ENCODE results near the gene PCDH9. TPM values are rescaled to one million over a fixed set of nuclear protein-coding genes. Genes with fewer than 3 reads are reported as not detected.
"Not testable (repeated sequence)": the region's sequence is repeated elsewhere in the genome, so short reads cannot be mapped to it uniquely, and the experiment has no call there.

Gene PCDH9
- total RNA-seq, 1 experiment from 2014 or later, result 0.12 TPM

DNA sequence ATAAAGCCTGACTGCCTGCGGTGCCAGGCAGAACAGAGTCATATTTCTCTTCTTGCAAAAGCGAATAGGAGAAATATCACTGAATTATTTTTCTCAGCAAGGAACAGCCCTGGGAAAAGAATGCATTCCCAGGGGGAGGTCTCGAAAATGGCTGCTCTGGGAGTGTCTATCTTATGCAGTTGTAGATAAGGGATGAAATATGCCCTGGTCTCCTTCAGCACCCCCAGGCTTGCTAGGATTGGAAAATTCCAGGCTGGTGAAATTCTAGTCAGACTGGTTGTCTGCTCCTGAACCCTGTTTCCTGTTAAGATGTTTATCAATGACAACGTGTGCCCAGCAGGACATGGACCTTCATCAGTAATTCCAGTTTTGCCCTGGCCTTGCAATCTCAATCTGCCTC lies 469.5 kb downstream of the PCDH9 start:
- not testable (repeated sequence) for DNase-seq (ENCODE audit: low read depth)

DNA sequence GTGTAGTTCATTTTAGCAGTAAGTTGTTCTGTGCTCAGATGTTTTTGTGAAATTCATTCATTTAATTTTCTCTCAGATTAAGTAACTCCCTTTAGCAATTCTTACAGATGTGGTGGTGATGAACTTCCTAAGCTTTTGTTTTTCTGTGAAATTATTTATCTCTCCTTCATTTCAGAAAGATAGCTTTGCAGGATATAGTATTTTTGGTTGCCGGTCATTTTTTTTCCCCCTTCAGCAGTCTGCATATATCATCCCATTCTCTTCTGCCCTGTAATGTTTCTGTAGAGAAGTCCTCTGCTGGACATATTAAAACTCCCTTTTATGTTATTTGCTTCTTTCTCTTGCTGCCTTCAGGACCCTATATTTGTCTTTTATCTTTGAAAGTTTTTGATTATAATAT lies 470.2 kb downstream of the PCDH9 start:
- DNase-seq (ENCODE audit: low read depth), result no peak

DNA sequence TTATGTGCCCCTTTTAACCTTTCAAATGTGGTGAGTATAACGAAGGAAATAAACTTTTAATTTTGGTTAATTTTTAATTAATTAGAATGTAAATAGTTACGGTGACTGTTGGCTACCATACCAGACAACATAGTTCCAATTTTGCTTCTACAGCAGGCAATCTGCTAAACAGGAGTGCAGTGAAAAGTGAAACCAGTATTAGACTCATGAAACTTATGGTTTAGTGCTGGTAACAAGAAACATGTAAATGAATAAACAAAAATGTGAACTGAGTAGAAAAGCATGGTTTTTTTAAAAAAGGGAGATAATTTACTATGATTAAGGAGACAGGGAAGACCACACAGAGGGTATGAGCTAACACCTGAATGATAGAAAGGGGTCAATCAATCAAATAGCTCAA lies 478.4 kb downstream of the PCDH9 start:
- DNase-seq (ENCODE audit: low read depth), result no peak

DNA sequence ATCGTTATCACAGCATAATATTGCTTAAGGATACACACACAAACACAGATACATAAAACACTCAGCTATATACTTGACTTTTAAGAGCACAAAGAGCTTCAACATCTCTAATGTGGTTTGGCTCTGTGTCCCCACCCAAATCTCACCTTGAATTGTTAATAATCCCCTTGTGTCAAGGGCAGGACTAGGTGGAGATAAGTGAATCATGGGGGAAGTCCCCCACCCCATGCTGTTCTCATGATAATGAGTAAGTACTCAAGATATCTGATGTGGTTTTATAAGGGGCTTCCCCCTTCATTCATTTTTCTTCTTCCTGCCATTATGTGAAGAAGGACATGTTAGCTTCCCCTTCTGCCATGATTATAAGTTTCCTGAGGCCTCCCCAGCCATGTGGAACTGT lies 481.4 kb downstream of the PCDH9 start:
- DNase-seq (ENCODE audit: low read depth), result no peak

DNA sequence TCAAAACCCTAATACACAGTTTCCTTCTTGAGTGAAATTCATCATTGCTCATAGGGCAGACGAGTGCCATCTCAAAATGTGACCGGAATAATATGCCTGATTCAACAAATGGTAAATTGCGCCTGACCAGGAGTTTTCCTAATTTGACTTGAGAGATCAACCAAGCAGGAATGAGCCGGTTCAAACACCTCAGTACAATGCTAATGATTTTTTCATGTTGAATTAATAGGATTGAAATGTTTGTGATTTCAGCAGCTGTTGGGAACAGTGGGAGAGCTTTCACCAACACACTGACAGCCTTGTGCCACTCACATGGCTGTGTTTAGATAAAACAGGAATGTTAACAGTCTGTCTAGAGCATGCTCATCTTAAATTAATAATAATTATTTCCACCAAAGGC lies 484.8 kb downstream of the PCDH9 start:
- no peak for DNase-seq (ENCODE audit: low read depth)

DNA sequence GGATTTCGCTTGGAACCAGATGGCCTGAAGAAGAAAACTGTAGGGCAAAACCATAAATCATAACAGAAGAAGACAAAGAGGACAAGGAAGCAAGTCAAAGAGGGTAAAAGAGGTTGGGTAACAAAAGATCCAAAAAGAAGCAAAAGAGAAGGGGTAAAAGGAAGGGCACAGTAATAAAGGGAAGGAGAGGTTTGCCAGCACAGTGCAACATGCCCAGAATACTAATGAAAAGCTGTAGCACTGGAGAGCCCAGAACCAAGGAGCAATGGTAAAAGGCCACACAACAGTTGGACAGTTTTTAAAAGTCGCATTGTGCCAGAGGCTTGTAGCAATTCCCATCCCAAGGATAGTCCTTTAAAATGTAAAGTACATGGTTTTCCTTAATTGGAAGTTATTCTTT lies 506.6 kb downstream of the PCDH9 start:
- DNase-seq (ENCODE audit: low read depth), result no peak

DNA sequence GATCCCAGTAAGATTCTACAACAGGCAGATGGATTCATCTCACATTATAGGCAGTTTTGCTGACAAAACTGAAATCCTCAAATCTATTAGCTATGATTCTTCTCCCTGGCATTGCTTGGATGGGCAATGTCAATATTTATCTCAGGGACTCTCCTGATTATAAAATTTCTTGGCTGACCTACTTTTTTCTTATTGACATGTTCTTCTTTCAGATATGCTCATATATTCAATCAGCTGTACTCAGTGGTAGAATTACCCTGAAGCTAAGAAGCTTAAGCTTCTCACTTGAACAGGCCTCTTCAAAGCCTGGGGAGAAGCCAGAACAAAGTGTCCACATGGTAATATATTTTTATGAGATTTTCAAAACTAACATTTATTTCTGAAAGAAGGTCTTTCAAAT lies 513.6 kb downstream of the PCDH9 start:
- DNase-seq (ENCODE audit: low read depth), result no peak

DNA sequence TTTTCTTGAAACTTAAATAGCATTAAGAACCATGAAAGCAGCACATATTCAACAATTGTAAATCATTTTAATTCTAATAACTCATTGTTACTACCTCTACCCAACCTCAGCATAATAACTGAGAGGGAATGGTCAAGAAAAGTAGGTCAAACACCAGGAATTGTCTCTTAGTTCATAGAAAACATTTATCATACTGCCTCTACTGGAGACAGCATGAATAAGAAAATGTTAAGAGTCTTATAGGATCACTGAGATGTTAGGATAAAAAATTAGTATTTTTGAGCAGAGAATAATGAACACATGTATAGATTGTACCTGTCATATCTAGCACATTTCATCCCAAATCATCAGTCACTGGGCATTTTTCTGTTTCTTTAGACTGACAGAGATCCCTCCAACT lies 515.3 kb downstream of the PCDH9 start:
- no peak for DNase-seq (ENCODE audit: low read depth)

DNA sequence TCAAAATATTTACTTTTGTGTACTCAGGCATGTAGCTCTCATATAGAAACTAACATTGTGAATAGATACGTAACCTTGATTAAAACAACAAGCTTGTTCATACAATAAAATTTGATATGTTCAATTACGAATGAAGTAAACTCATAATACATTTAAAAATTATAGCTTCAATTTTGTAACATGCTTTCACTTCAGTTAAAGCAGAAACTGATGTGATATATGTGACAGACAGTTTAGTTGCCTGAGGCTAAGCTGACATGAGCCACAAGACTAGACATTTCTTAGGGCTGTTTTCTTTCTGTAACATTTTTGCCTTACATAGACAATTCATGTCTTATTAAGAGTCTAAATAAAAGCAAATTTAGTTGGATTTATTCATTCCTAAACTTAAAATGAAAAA lies 526.0 kb downstream of the PCDH9 start:
- DNase-seq (ENCODE audit: low read depth), result no peak

DNA sequence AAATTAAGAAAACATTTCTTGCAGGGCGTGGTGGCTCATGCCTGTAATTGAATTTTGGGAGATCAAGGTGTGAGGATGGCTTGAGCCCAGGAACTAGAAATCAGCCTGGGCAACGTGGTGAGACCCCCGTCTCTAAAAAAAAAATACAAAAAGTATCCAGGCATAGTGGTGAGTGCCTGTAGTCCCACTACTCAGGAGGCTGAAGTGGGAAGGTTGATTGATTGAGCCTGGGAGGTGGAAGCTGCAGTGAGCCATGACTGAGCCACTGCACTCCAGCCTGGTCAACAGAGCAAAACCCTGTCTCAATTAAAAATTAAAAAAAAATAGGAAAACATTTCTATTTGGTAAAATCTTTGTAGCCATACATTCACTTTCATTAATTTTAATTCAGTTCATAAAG lies 526.5 kb downstream of the PCDH9 start:
- DNase-seq (ENCODE audit: low read depth), result no peak

DNA sequence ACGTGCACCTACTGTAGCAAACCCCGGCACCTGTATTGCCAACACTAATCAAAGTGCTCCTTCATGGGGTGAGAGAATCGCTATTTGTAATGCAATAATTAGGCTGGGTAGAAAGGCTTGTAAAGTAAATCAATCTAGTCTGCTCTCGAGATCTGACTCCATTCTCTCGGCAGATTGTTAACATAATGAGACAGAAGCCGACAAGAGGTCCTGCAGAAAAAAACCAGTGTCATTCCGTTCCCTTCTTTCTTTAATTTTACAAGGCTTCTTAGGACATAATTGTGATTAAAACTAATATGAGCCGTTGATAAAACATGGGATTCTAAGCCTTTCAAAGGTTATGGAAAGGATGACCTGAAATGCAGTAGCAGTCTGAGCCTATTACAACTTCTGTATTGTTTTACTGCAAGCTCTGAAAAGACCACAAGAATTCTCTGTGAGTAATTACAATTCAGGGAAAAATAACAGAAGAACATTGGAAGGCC lies 530.0 kb downstream of the PCDH9 start:
- no peak for DNase-seq (ENCODE audit: low read depth)

DNA sequence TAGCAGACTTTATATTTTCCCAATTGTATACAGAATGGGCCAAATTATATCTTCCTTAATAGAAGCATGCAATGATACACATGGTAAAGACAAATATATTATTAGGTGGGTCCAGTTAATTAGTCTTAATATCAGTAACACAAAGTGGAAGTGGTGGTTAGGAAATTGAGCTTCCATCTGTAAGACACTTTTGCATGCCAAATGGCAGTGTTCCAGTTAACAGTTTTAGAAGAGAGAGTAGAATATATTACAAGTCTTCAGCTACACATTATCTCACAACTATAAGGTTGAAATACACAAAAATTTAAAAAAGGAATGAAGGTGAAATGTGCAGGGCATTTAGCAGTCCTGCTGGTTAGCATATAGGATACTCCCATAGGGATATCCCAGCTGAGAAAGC lies 536.5 kb downstream of the PCDH9 start:
- DNase-seq (ENCODE audit: low read depth), result no peak

DNA sequence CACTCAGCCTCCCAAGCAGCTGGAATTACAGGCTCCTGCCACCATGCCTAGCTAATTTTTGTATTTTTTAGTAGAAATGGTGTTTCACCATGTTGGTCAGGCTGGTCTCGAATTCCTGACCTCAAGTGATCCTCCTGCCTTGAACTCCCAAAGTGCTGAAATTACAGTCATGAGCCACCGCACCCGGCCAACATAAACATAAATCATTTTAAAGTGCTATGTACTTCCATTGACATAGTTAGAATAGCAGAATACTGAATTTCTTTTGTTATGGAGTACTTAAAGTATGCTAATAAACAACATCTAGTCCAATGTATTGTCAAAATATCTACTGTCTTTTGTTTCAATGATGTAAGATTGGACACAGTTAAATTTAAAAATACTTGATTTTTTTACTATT lies 539.0 kb downstream of the PCDH9 start:
- no peak for DNase-seq (ENCODE audit: low read depth)

DNA sequence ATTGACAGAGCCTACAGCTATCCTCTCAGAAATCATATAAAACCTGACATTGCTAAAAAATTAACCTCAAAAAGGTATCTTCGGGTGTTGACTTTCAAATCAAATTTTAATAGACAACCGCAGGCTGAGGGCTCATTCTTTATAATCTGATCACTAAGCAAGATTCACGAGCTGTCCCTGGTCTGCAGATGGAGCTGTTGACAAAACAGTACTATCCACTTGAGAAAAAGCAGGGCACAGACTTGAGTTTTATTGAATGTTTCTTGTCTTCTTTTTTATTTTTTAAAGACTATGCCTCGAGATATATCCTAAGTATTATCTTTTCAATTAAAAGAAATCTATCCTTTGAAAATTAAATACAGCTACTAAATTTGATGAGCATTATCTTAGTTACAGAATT lies 540.5 kb downstream of the PCDH9 start:
- no peak for DNase-seq (ENCODE audit: low read depth)

DNA sequence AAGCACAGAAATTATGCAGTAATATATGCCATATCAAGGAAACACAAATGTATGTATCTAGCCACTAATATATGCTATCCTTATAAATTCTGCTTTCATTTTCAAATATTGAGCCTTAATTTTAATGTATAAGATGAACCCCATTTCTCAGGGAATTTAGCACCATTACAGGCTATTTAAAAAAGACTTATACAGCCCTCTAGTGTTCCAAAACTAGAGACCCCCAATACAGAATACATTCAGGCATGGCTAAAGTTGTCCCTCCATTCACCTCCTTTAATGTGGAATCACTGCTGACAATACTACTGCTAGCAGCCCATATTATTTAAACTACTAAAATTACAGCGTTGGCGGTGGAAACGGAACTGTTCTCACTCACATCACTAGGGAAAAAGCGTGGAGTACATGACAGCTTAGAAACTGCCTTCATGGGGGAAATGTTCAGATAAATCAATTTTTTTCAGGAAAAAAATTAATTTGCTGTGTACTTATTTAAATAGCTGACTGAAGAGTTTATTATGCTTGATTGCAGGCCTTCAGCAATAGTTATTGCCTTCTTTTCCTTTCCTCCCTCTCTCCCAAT lies 541.0 kb downstream of the PCDH9 start:
- no peak for DNase-seq (ENCODE audit: low read depth)

DNA sequence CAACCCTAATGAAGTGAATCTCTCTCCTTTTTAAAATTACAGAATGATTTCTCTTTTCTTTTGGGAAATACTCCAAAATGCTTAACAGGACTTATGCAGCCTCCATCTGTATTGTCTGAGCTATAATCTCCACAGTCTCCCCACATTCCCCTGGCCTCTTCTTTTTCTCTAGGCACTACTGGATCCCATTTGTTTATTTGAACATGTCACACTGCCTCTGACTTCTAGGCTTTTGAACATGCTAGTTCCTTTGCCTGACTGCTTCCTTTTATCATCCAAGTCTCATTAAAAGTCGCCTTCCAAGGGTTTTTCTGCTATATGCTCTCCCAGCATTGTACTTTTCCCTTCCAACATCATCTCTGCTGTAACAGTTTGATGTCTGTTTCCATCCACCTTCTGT lies 548.7 kb downstream of the PCDH9 start:
- no peak for DNase-seq (ENCODE audit: low read depth)

DNA sequence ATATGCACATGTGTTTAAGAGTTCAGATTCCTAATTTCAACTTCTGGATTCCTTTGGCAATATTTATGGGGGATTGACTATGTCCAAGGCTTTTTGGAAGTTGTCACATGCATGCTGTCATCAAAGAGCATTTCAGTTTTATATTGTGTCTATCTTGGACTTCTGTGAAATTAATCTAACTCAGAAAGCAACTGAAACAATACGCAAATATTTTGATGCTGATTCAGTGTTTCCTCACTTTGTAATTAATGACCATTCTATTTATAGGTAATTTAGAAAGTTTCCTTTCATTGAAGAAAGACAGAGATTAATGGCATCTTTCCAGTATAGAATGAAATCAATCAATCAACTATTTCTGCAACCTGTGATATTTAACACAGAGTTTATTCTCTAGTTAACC lies 550.1 kb downstream of the PCDH9 start:
- DNase-seq (ENCODE audit: low read depth), result no peak

DNA sequence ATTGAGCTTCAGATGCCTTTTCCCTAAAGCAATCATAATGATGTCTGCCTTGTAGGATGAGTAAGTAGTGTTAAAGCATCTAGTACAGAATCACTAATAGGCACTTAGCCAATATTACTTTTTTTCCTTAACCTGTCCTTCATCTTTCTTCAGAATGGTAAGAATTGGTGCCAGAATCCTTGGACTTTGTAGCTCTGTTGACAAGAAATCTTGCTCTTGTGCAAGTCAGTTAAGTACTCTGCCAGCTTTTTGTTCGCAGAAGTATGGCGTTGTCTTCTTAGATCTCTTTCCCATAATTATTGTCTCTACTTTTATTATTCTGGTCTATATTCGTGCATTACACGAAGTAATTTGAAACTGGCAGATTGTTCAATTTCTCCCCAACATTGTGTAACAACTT lies 554.5 kb downstream of the PCDH9 start:
- no peak for DNase-seq (ENCODE audit: low read depth)

DNA sequence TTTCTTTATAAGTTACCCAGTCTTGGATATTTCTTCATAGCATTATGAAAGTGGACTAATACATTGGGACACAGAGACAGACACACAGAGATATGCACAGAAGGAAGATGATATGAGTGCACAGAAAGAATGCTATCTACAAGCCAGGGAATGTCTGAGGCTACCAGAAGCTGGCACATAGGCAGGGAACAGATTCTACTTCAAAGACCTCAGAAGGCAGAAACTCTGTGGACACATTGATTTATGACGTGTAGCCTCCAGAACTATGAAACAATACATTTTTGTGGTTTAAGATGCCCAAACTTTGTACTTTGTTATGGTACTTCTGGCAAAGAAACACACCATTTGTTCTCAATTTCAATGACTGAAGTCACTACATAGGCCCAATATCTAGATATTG lies 556.7 kb downstream of the PCDH9 start:
- no peak for DNase-seq (ENCODE audit: low read depth)

DNA sequence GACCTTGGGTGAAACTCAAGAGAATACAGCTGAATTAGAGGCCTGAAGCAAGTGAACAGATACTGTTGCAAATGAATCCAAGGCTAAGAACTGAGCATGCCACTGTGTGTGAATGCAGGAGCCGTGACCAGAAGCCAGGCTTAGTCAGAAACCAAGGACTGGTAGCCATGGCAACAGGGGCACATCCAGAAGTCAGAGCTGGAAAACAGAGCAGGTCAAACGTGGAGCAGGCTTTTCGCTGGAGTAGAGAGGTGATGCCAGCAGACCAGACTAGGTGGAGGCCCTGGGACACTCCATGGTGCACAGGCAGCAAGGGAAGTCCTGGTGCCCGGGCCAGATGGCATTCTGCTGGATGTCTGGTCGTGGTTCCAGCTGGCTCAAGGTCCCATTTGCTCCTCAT lies 564.1 kb downstream of the PCDH9 start:
- no peak for DNase-seq (ENCODE audit: low read depth)

DNA sequence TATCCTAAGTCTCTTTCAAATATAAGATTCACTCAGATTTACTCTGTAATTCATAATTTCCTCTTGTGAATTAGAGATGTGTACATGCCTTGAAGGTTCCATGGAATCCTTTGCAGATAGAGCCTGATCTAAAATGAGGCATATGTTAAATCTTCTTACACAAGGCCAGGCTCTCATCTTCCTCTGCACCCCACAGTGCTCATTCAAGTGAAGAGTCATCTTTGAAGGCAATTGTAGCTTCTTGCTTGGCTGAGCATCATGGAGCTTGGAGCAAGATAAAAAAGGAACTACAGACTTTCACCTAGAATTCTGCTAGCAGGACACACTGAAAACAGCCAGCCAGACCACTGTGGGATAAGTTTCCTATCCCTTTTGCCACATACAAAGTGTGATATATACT lies 566.4 kb downstream of the PCDH9 start:
- no peak for DNase-seq (ENCODE audit: low read depth)

DNA sequence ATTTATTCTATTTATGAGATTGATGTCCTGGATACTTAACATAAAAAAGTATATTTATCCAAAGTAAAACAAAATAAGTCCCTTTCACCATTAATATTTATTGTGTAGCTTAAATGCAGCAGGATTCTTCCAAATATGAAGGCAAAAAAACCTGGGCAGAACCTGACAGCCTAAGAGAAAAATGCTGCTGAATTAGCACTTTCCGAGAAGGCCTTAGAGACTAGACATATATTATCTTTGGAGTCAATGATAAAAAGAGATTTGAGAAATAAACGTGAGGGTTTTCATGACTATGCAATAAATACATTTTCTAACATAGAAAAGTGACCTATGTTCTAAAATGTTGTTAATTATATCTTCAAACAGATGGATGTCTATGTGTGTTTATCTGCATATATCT lies 566.9 kb downstream of the PCDH9 start:
- DNase-seq (ENCODE audit: low read depth), result no peak

DNA sequence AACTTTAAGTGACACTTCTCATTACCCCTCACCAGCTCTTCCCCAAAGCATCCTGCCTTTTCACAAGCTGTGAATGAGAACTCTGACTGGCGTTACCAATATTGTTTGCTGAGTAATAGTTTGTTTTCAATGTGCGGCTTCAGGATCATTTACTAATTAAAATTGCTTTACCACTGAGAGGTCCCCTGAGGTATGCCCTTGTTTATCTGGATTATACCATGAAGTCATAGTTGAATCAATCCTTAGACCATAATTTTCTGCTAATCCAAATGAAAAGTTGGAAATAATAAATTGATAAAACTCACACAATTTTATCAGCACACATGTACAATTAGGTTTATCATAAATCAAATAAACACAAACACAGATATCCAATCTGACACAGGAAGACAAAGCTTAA lies 568.8 kb downstream of the PCDH9 start:
- no peak for DNase-seq (ENCODE audit: low read depth)

DNA sequence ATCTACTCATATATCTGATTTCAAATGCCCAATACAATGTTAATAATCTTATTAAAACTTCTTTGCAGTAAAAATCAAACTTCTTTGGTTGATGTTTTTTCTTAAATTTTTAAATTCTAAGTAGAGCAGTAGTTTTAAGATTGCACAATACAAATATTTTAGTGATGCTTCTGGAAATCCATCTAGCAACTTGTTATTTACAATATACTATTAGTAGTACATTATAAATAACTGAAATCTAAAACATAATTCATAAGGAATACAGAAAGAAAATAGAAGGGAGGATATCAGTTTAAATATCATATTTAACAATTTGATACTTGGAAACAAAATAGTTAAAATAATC lies 569.7 kb downstream of the PCDH9 start:
- DNase-seq (ENCODE audit: low read depth), result no peak
